AG09309 (cell line): ENCODE results near the gene RIPOR3.

Experiments used
- DNase-seq: peaks from one replicate; pipeline ENCODE4 v3.0.0-alpha.2; 2010; ENCODE audit warnings: low read depth
- H3K4me3 ChIP-seq: 2 replicates; pipeline ENCODE4 v1.5.1; 2011; ENCODE audit warnings: mild to moderate bottlenecking, low read depth, low read length, moderate library complexity; ENCODE audit not compliant: control insufficient read depth
- CTCF ChIP-seq: IDR thresholded peaks from 2 replicates; pipeline ENCODE4 v1.5.1; 2011; ENCODE audit warnings: mild to moderate bottlenecking, low read depth, low read length, inconsistent platforms; ENCODE audit not compliant: insufficient read depth, control insufficient read depth; ENCODE audit errors: missing control alignments

RIPOR3 gene

GRCh38 chr20:50550531-50550930, 140.8 kb downstream of the RIPOR3 start:
- DNase-seq, result no peak
- no peak overlapping the region for H3K4me3 ChIP-seq
- no peak for TF ChIP-seq CTCF

GRCh38 chr20:50548396-50548795, 142.9 kb downstream of the RIPOR3 start:
- no peak for TF ChIP-seq CTCF
- DNase-seq, result no peak
- H3K4me3 ChIP-seq, result no peak overlapping the region

- no peak for TF ChIP-seq CTCF
- no peak for DNase-seq
- H3K4me3 ChIP-seq, result no peak overlapping the region
Observed at GRCh38 chr20:50547964-50548363, 143.4 kb downstream of the RIPOR3 start.

GRCh38 chr20:50546729-50547314, 144.5 kb downstream of the RIPOR3 start:
- no peak for DNase-seq
- no peak overlapping the region for H3K4me3 ChIP-seq

GRCh38 chr20:50545126-50545525, 146.2 kb downstream of the RIPOR3 start:
- no peak overlapping the region for H3K4me3 ChIP-seq
- TF ChIP-seq CTCF, result no peak
- DNase-seq, result no peak

More at GRCh38 chr20:50546729-50547314, 144.5 kb downstream of the RIPOR3 start:
- no peak for TF ChIP-seq CTCF

GRCh38 chr20:50543326-50543725, 148.0 kb downstream of the RIPOR3 start:
- no peak overlapping the region for H3K4me3 ChIP-seq
- no peak for DNase-seq
- no peak for TF ChIP-seq CTCF
